Ishikawa (cell line): ENCODE data around the gene CACNA1A.

Experiments
- CEBPB ChIP-seq: IDR thresholded peaks from 2 replicates; pipeline ENCODE4 v1.6.1; 2012
- CREB1 ChIP-seq: IDR thresholded peaks from 2 replicates; pipeline ENCODE4 v1.6.1; 2012; ENCODE audit warnings: low read depth
- EGR1 ChIP-seq: IDR thresholded peaks from 2 replicates; pipeline ENCODE4 v1.6.1; 2012
- EP300 ChIP-seq: IDR thresholded peaks from 2 replicates; pipeline ENCODE4 v1.6.1; 2012; ENCODE audit warnings: borderline replicate concordance
- FOXM1 ChIP-seq: IDR thresholded peaks from 2 replicates; pipeline ENCODE4 v1.6.1; 2012; ENCODE audit warnings: low read depth, borderline replicate concordance
- MAX ChIP-seq: IDR thresholded peaks from 2 replicates; pipeline ENCODE4 v1.6.1; 2012
- NFIC ChIP-seq: IDR thresholded peaks from 2 replicates; pipeline ENCODE4 v1.6.1; 2012
- RAD21 ChIP-seq: IDR thresholded peaks from 2 replicates; pipeline ENCODE4 v1.6.1; 2012; ENCODE audit warnings: low read depth
- REST ChIP-seq: IDR thresholded peaks from 2 replicates; pipeline ENCODE4 v1.6.1; 2012; ENCODE audit warnings: low read depth, mild to moderate bottlenecking
- TAF1 ChIP-seq: IDR thresholded peaks from 2 replicates; pipeline ENCODE4 v1.6.1; 2012; ENCODE audit warnings: low read depth, mild to moderate bottlenecking
- TCF12 ChIP-seq: IDR thresholded peaks from 2 replicates; pipeline ENCODE4 v1.6.1; 2012; ENCODE audit warnings: low read depth
- TEAD4 ChIP-seq: IDR thresholded peaks from 2 replicates; pipeline ENCODE4 v1.6.1; 2012
- USF1 ChIP-seq: IDR thresholded peaks from 2 replicates; pipeline ENCODE4 v1.6.1; 2012
- YY1 ChIP-seq: IDR thresholded peaks from 2 replicates; pipeline ENCODE4 v1.6.1; 2012; ENCODE audit warnings: low read depth
- ZBTB7A ChIP-seq: IDR thresholded peaks from 2 replicates; pipeline ENCODE4 v1.6.1; 2012; ENCODE audit warnings: low read depth

The CACNA1A gene

GRCh38 chr19:13303381-13304129 is 202.7 kb downstream of the CACNA1A start:
- TF ChIP-seq TEAD4 (no peak), YY1 (no peak), ZBTB7A (no peak), EGR1 (no peak)

GRCh38 chr19:13302526-13303270 is 203.6 kb downstream of the CACNA1A start:
- TF ChIP-seq REST (no peak), TEAD4 (no peak), USF1 (no peak), EGR1 (no peak), YY1 (no peak), MAX (no peak), TAF1 (no peak), FOXM1 (no peak), ZBTB7A (no peak), RAD21 (no peak), NFIC (no peak)

- TF ChIP-seq EP300 (no peak), EGR1 (no peak), RAD21 (no peak), USF1 (no peak), TEAD4 (no peak), FOXM1 (no peak), MAX (no peak), YY1 (no peak)
Observed at GRCh38 chr19:13301627-13302334, 204.5 kb downstream of the CACNA1A start.

- TF ChIP-seq FOXM1, result no peak
- no peak for TF ChIP-seq REST
- TF ChIP-seq NFIC, result no peak
- TF ChIP-seq CREB1, result no peak
- TF ChIP-seq TCF12, result no peak
- TF ChIP-seq EGR1, result no peak
- TF ChIP-seq RAD21, result no peak
- no peak for TF ChIP-seq USF1
- TF ChIP-seq ZBTB7A, result no peak
- no peak for TF ChIP-seq EP300
- no peak for TF ChIP-seq MAX
- TF ChIP-seq YY1, result no peak
- no peak for TF ChIP-seq TEAD4
- TF ChIP-seq CEBPB, result no peak
- no peak for TF ChIP-seq TAF1
Observed at GRCh38 chr19:13300421-13301030, 205.8 kb downstream of the CACNA1A start.
